GM15510 (cell line): ENCODE results near the gene DIAPH3.

ENCODE experiments used
- POLR2A ChIP-seq: IDR thresholded peaks from 3 replicates; pipeline ENCODE4 v1.6.1; 2011; ENCODE audit warnings: borderline replicate concordance; ENCODE audit not compliant: insufficient read length; ENCODE audit errors: extremely low read depth

DIAPH3 gene

GRCh38 chr13:59677966-59678814, 485.5 kb downstream of the DIAPH3 start:
- no peak for TF ChIP-seq POLR2A

- no peak for TF ChIP-seq POLR2A
These were observed 486.3 kb downstream of the DIAPH3 start for GRCh38 chr13:59677430-59677829.

- no peak for TF ChIP-seq POLR2A
These were observed 489.1 kb downstream of the DIAPH3 start for GRCh38 chr13:59674616-59675015.

- no peak for TF ChIP-seq POLR2A
These were observed 490.4 kb downstream of the DIAPH3 start for GRCh38 chr13:59673286-59673685.

DNA sequence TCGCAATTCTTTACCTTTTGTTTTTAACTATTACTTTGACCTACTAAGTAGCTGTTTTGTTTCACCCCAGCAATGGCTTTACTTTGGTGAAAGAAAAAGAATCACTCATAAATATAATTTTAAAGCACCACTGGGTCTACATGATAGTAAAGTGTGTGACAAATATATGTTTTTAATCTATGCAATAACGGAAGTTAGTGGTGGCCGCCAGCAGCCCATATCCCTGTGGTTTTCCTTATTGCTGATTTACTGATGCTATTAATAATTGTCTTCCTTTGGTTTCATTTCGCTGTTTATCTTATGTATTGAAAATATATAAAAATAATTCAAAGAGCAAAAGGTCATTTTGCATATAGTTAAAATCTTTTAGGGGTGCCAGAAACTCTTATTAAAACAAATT, 491.3 kb downstream of the DIAPH3 start:
- no peak for TF ChIP-seq POLR2A

DNA sequence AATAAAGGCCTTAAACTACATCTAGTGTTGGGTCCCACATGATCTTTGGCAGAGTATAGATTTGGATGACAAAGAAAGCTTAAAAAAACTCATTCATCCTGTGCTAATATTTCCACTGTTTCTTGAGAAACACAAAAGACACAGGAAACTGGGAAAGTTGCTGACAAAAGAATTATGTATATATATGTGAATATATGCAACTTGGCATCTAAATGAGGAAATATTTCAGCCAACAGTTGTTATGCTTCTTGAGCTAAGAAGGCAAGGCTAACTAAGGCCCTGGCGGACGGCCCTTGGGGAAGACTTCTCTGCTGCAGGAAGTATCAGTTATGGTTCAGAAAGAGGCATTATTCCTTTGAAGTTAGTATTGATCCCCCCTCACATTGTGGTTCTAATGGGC, 491.8 kb downstream of the DIAPH3 start:
- TF ChIP-seq POLR2A, result no peak

DNA sequence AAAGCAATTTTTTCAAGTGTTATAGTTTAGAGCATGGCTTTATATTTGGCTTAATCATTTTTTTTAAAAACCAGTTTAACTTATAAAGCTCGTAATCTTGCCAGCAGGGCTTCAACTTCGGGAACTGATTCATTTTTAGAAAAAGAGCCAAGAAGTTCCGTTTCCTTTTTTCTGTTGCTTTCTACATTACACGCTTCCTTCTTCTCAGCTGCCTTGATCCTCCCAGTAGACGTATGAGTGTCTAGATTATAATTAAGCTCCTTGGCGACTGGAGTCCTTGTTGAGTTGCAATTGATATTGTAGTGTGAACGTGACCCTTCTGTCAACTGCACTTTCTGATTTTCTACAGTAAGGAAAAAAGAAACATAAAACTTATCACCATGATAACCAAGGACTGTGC, 497.2 kb downstream of the DIAPH3 start:
- TF ChIP-seq POLR2A, result no peak

DNA sequence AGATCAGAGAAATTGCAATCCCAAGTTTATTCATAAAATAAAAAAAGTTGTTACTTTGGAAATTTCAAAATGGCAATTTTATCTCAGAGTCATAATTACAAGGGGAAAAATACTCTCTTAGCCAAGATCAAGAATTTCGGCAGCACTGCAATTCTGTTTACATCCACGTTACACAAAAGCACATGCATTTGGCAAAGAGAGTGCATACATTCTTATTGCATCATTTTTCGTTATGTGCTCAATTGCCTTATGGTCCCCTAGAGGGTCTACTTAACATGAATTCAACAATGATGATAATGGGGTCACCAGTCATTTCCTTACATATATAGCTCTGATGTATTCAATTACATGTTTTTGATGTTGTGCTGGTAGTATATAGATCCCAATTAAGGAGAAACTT, 498.0 kb downstream of the DIAPH3 start:
- no peak for TF ChIP-seq POLR2A

- no peak for TF ChIP-seq POLR2A
These were observed 498.5 kb downstream of the DIAPH3 start for GRCh38 chr13:59665184-59665583.

DNA sequence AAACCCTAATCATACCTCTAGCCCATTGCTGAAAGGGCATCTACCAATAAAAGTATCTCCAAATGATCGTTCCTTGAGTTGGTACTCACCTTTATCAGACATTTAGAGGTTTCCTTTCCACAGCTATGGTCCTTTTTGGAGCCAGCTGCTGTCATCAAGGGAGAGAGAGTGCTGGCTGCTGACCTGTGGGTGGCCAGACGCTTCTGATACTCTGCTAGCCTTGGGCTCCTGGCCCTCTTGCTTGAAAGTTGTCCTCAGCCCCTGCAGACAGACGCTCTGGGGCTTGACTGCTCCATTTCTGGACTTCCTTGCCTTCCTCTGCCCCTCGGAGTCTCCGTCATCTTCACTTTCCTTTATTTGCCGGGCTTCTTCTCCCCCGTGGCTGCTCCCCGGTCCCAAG, 499.1 kb downstream of the DIAPH3 start:
- no peak for TF ChIP-seq POLR2A

DNA sequence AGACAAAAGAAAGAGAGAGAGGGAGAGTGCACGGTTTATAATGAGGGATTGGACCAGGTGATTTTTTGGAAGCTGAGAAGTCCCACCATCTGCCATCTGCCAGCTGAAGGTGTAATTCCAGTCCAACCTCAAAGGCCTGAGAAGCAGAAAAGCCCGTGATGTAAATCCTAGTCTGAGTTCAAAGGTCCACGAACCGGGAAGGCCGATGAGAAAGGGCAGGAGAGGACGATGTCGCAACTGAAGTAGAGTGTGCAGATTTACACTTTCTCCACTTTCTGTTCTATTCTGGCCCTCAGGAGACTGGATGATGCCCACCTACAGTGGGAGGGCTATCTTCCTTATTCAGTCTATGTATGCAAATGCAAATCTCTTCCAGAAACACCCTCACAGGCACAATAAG, 500.0 kb downstream of the DIAPH3 start:
- no peak for TF ChIP-seq POLR2A

- no peak for TF ChIP-seq POLR2A
These were observed 503.1 kb downstream of the DIAPH3 start for GRCh38 chr13:59660582-59660981.

DNA sequence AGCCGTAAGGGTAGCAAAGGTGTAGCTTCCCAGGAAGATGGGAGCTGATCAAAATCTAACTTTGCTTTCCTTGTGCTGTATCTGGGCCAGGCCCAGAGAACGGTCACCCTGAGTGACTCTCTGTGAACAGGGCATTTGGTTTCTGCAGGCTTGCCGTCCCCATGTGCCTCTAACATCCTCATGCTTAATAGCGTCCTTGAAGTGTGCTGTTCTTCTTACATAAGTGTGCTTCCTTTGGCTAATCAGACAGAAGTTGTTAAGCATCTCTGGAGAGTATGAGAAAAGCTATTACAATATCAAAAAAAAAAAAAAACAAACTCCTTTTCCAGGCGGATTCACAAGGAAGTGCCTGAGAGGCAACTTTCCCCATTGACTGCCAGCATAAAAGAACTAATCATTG, 503.7 kb downstream of the DIAPH3 start:
- TF ChIP-seq POLR2A, result no peak

DNA sequence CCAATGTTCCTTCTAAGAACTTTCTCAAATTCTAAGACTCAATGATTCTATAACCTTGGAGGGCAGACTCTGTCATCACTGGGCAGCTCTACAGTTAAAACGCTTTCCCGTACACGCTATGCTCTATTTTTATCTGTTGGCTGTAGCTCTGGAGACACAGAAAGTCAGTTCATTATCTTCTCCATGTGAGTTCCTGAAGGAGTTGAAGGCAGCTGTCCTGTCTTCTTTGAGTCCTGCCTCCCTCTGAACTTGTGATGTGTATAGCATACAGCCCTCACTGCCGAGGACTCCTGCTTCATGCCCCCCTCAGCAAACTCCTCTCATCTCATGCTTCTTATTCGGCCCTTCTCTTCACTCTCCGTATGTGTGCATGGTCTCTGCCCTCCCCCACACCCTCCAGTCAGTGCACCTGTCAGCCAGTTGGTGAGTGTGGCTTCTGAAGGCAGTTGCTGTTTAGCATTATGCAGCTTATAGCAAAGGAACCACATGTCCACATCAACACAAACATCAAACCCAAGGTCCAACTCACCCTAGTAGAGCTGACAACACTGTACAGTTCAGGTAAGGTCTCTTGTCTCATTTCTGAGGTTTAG, 504.9 kb downstream of the DIAPH3 start:
- no peak for TF ChIP-seq POLR2A

GRCh38 chr13:59658027-59658737, 505.5 kb downstream of the DIAPH3 start:
- no peak for TF ChIP-seq POLR2A
